GOT3 (cell line): ENCODE data around the gene MIS18A.
"Not testable (repeated sequence)": the region's sequence is repeated elsewhere in the genome, so short reads cannot be mapped to it uniquely, and the experiment has no call there.

ENCODE experiments used
- DNase-seq: peaks from one replicate; lab custom pipeline; 2025; ENCODE audit warnings: mixed read lengths; lab: John Stamatoyannopoulos, UW

Gene MIS18A

DNA sequence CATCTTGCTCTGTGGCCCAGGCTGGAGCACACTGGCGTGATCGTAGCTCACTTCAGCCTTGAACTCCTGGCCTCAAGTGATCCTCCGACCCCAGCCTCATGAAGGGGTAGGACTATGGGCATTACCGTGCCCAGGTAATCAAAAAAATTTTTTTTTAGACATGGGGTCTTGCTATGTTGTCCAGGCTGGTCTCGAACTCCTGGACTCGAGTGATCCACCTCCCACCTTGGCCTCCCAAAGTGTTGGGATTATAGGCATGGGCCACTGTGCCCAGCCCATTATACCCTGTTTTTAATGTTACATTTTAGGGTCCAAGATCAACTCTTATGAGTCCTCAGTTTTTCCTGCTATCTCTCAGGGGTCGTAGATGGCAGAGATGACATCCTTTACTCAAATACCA is 26.1 kb upstream of the MIS18A start:
- DNase-seq = no peak

DNA sequence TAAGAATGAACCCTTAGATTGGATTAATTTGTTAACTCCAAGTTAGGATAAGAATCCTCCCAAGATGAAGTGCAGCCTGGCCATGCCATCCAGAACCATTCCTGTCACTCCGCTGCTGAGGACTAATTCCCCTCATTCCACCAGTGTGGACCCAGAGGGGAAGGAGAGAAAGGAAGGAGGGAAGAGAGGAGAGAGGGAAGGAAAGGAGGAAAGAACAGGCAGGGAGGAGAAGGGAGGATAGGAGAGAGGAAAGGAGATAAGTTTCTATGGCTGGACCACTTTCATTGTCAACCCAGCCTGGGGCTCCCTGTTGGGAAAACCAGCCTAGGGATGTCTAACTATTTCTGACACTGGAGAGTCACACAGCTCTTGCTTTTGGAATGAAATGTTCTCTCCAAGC is 24.5 kb upstream of the MIS18A start:
- no peak for DNase-seq

DNA sequence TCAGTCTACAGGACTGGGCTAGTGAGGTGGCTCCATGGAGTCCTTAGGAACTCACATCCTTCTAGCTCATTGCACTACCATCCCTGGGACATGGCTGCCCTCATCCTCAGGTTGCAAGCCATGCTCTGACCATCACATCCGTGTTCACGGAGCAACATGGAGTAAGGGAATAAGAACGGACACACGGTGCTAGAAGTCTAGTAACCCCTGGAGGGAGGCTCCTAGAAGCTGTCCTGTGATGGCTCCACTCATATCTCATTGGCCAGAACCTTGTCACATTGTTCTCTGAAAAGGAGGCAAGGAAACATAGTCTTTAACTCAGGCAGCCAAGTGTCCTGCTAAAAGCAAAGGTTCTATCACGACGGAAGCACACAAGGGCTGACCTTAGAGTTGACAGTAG is 23.7 kb upstream of the MIS18A start:
- no peak for DNase-seq

DNA sequence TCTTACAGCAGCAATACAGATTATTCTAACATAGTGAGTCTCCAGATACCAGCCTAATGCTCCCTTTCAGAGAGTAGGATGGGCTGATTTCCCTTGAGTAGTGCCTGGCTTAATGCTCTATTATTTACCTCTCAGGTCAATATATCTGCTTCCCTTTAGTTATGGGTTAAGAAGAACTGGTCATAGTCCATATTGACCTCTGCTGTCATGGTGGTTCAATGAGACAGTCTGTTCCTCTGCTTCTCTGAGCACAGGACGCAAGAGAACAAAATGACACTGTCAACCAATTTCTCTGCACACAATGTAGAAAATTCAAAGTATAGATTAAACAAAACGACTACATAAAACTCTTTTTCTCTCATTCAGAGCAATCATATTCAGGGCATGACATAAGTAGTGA is 22.7 kb upstream of the MIS18A start:
- no peak for DNase-seq

DNA sequence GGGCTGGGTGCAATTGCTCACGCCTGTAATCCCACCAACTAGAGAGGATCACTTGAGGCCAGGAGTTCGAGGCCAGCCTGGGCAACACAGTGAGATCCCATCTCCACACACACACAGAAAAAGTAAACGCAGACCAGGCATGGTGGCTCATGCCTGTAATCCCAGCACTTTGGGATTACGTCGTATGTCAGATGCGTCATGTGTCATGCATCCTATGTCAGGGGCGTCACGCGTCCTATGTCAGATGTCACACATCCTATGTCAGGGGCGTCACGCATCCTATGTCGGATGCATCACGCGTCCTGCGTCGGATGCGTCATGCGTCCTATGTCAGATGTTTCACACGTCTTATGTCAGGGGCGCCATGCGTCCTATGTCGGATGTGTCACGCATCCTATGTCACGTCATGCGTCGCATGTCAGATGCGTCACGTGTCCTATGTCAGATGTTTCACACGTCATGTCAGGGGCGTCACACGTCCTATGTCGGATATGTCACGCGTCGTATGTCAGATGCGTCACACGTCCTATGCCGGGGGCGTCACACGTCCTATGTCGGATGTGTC is 21.4 kb upstream of the MIS18A start:
- DNase-seq = no peak

DNA sequence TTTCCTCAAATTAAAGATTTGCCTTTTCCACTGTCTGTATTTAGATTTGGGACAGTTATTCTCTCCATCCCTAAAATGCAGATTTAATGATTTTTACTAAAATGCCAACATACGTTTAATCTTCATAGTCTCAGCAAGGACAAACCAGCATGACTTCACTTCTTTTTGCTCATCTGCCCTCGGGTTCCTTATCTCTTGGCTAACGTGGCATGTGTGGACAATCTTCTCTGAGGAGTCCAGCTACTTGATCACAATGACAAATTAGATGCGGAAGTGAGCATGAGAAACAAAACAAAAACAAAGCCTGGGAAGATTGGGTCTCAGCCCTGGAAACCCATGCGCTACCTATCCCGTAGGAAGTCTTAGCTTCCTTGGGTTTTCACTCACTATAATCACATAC is 20.8 kb upstream of the MIS18A start:
- no peak for DNase-seq

DNA sequence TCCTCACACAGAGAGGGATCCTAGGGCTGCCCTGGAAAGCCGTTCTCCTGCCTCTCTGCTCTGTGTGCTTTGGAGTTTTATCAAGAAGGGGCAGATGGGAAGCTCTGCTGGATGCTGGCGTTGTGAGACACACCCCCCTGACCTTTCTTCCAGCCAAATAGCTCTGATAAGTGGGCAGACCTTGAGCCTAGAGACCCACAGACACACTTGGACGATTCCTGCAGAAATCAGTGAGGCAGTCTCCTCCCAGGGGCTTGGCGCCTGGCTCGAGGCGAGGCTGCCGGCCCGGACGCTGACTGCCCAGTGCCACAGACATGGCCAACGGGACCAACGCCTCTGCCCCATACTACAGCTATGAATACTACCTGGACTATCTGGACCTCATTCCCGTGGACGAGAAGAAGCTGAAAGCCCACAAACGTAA is 19.8 kb upstream of the MIS18A start, which contains the start of gene MRAP:
MRAP (plus strand) TSS at position 198 of the 424 bp plus-strand sequence; CDS start at position 315, 117 bp downstream.
- no peak for DNase-seq

DNA sequence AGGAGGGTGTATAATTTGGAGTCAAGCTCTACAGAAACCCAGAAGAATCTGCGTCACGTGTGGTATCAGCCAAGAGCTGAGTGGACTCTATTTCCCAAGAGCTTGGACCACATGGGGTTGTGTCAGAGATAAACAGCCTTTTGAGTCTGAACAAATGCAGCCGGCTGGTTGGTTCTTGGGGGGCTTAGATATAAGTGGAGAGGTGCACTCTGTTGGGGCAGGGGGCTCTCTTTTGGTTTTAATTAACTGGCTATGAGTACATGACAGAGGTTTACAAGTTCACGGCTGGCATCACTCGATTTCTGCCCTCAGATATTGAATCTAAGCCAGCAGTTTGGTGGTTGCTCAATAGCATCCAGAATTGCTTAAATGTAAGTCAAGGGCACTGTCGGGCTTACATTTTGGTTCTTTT is 19.3 kb upstream of the MIS18A start:
- no peak for DNase-seq

DNA sequence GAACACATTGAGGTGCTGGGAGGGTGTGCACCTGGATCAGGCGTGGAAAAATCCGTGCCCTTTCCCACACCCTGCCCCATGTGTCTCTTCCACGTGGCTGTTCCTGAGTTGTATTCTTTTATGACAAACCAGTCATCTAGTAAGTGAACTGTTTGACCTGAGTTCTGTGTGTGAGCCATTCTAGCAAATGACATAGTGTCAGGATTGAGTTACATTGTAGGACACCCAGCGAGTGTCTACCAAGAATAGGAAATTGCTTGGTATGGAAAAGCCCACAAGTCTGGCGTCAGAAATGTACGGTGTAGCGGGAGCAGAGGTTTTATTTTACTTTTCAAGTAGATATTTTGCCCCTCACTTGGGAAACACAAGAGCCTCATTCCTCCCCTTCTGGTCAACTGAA is 18.6 kb upstream of the MIS18A start:
- DNase-seq = no peak

DNA sequence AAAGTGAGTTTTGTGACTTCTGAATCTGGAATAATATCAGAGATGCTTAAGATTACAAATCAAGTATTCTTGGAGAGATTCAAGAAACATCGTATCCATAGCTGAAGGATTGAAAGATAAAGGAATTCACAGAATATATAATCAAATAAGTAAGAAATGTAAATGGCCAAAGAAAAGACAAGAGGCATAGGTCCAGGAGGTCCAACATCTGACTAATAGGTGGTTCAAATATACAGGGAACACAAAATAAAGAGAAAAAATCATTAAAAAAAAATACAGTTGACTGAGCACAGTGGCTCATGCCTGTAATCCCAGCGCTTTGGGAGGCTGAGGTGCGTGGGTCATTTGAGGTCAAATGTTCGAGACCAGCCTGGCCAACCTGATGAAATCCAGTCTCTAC is 6.6 kb upstream of the MIS18A start:
- DNase-seq = no peak

DNA sequence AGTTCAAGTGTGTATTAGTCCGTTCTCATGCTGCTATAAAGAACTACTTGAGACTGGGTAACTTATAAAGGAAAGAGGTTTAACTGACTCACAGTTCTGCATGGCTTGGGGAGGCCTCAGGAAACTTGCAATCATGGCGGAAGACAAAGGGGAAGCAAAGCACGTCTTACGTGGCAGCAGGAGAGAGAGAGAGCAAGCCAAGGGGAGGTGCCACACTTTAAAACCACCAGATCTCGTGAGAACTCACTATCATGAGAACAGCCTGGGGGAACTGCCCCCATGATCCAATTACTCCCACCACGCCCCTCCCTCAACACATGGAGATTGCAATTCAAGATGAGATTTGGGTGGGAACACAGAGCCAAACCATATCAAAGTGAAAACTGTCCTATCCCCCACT is 4.1 kb upstream of the MIS18A start:
- DNase-seq = no peak

DNA sequence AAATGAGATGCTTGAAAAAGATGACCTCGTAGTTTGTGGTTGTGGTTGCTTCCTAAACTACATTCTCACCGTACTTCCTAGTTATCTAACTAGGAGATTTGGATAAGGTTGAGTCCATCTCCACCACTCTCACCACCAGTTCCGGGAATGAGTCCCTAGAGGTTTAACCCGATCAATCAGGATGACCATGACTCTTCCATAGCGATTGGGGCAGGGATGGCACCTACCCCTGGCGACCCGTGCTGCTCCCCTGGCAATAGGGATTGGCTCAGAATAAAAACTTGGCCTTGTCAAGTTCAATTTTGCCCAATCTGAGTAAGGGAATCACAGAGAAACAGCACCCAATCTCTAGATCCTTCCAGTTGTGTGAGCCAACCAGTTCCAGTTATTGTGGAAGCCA is 2.7 kb upstream of the MIS18A start:
- no peak for DNase-seq

DNA sequence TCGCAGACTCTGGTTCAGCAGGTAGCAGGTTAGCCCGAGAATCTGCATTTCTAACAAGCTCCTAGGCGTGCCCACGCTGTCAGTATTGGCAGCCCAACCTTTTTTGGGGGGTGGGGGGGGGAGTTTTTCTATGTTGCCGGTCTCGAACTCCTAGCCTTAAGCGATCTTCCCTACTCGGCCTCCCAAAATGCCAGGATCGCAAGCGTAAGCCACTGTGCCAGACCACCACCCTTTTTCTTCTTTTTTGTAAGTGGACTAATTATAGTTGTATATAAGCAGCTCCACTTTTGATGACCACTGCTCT is 480 bp upstream of the MIS18A start:
- no peak for DNase-seq

DNA sequence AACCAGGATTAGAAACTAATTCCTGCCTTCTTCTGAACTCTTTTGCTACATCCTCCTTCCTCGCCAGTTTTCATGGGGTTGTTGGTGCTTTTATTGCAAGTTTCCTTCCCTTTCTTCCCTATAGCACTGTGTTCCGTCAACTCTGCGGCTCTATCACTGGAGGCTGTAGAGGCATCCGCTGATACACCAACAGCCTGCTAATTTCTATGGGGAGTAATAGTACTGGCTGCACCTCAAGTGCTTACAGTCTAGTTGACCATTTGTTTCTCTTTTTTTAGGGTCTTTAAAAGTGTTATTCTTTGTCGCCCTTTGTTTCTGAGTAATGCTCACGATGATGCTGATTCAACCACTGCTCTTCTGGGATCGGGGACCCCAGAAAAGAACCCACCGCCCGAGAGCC is 746 bp downstream of the MIS18A start:
- DNase-seq = no peak

DNA sequence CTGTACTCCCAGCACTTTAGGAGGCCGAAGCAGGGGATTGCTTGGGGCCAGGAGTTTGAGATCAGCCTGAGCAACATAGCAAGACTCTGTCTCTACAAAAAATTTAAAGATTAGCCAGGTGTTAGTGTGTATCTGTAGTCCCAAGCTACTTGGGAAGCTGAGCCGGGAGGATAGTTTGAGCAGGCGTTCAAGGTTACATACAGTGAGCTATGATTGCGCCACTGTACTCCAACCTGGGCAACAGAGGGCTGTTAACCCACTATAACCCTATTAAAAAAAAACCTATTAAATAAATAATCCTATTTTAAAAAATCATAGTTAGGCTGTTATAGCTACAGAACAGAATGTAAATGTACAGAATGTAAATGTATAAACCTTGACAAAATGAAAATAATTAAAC is 2.2 kb downstream of the MIS18A start:
- no peak for DNase-seq

DNA sequence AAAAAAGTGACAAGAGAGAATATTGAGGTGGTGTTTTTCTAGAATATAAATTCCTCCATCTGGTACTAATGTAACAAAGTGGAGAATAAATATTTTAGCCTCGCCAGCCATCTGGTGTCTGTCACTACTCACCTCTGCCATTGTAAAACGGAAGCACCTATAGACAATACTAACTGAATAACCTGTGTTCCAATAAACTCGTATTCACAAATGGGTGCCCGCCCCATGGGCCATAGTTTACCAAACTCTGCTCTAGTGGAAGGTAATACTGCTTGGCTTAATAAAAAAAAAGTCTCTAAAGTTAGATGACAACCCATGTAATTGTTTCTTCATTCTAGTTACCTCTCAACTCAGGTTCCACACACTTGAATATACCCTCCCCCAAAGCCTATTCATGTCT is 8.1 kb downstream of the MIS18A start:
- DNase-seq = no peak

DNA sequence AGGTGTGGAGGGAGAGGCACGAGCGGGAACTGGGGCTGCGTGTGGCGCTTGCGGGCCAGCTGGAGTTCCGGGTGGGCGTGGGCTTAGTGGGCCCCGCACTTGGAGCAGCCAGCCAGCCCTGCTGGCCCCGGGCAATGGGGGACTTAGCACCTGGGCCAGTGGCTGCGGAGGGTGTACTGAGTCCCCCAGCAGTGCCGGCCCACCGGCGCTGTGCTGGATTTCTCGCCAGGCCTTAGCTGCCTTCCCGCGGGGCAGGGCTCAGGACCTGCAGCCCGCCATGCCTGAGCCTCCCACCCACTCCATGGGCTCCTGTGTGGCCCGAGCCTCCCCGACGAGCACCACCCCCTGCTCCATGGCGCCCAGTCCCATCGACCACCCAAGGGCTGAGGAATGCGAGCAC is 13.5 kb downstream of the MIS18A start:
- DNase-seq = not testable (repeated sequence)

DNA sequence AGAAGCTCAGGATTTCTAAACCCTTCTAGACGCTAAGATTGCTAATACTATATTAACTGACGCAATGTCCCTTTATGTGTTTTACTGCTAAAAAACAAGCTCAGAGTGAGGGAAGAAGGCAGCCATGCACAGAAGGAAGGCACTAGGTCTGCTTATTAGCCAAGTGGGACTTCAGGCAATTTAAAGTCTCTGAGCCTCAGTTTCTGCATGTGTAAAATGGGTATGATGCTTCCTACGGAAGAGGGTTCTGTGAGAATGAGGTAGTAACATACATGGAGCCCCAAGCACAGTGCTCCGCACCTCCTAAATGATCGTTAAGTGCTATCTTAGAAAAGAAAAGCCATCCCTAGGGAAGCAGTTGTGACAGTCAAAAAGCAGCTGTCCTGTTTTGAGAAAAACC is 16.9 kb downstream of the MIS18A start:
- DNase-seq = no peak

DNA sequence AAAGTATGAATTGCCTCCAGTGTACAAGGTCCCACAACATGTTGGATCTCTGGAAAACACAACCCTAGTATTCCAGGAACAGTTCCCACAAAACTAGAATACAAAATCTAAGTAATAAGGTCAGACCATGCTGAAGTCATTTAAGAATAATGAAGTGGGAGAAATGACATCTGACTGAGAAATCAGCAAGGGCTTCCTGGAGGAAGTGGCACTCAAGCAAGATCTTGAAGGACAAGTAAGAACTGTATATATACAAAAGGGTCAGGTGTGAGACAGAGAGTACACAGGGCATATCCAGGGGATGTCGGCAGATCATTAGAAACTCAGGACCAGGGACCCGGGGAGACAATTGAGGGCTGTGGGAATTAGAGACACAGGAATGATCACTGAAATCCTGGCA is 18.7 kb downstream of the MIS18A start:
- no peak for DNase-seq

DNA sequence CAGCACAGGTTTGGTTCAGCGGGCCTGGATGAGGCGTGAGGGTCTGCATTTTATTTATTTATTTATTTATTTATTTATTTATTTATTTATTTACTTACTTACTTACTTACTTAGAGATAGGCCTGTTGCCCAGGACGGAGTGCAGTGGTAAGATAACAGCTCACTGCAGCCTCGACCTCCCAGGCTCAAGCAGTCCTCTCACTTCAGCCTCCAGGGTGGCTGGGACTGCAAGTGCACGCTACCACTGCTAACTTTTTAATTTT is 20.1 kb downstream of the MIS18A start:
- DNase-seq = not testable (repeated sequence)

DNA sequence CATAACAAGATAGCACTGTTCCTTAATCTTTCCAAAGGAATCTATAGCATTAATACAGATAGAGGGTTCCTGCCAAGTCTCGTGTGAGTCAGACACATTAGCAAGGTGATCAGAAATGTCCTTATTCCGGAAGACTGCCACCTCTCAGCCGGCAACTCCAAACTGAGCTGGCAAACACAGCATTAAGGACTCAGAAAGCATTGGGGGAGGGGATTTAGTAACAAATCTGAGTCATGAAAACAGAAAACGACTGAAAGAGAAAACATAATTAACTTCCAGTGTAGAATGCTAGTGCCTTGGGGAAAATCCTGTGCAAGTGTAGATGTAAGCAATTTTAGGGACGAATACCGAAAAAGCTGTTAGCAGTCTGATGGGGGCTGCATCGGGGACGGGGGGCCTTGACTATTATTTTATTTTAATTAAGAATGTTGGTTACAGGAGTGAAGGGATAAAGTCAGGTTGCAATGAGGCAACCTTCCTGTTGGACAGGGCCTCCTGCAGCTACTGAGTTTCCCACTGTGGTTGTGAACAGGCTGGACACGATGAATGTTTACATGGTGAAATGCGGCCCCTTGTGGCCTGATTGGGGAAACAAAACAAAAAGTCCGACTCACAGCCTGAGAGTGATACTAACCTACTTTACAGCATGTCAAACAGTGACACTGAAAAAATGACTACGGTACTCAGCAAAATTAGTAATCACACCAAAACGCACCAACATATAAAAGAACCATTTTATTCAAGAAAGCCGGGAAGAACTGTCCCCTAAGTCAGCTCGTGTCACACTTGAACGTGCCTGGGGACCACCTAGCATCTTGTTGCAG is 20.7 kb downstream of the MIS18A start:
- peak; percentile 43 for DNase-seq

DNA sequence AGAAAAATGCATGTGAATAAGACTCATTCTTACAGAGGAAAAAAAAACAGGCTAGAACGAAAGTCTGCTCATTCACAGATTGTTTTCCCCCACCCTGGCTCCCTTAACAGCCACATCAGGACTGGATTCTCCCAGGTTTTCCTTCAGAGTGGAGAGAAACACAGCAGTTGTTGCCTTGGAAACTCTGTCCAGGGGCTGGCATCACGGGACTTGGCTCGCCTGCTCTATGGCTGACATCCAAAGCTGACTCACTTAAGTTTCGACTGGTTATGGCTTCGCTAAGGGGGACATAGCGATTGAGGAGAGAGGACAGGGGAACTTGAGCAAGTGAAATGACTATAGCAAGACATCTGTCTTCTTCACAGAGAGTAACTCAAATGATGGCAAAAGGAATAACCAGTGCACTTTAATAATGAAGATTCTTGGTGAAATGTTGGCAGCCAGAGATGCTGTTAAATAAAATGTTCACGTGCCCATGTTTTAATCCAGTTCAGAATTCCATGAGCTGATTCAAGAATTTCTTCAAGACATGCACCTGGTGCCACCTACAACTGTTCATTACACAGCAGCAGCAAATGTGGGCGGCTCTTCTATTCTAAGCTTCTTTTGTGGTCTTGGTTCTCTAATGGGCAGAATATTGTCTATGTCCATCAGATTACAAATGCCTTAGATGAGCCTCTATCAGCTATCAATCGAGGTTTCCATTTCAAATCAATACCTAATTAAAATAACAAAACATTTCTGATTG is 21.8 kb downstream of the MIS18A start:
- DNase-seq = peak; percentile 38

DNA sequence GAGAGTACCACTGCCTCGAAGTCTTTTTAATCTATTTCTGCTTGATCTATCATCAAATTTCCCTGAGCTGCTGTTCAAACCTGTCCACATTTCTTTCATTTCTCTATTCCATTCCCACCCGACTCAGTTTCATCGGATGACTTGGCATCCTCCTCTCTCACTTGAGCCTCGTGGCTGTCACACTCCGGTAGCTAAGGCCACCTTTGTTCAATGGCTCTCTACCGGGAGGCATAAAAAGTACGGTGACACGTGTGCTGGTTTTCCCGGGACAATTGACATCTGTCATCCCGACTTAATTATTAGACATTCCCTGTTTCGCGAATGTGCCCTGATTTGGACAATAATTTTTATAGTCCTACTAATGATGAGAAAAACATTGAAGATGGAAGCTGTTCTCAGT is 22.6 kb downstream of the MIS18A start:
- no peak for DNase-seq

DNA sequence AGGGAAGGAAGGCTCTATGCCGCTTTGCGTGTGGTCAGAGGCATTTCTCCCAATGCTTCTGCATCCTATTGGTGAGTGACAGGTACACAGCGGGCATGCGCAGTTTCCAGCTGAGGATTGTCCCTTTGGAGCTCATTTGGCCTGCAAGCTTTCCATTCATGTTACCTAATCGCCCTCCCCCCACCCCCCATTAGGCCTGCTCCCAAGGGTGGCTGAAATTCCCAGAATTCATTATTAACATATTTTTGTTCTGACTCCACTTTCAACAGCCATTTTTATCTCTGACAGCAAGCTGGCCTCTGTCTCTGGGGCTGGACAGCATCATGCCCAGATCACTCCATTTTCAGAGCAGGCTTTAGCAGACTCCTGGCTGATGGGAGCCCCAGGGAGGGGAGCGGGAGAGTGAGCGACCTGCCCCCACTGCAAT is 25.6 kb downstream of the MIS18A start:
- DNase-seq = no peak
